Fibroblast of gingiva (primary cell): ENCODE data around the gene GRID1.

Source experiments
- DNase-seq: peaks from one replicate; pipeline ENCODE4 v3.0.0-alpha.2; 2011; ENCODE audit warnings: low read depth

Gene GRID1

GRCh38 chr10:86060386-86061277, 306.0 kb downstream of the GRID1 start:
- DNase-seq: no peak

DNA sequence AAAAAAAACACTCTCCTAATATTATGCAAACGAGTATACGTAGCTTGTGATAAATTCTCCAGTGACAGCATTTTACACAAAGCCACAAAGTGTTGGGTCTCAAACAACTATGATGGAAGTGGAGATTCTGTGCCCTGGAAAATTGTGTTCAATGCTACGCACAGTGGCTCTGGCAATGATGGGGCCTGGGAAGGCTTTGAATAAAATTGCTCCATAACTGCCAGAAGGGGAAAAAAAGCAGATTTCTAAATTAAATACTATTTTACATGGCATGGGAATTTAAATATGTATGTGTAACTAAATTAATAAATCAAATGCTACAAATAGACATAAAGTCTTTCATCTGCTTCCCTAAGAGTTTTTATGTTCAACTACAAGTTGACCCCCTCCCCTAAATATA, 306.7 kb downstream of the GRID1 start:
- no peak for DNase-seq

DNA sequence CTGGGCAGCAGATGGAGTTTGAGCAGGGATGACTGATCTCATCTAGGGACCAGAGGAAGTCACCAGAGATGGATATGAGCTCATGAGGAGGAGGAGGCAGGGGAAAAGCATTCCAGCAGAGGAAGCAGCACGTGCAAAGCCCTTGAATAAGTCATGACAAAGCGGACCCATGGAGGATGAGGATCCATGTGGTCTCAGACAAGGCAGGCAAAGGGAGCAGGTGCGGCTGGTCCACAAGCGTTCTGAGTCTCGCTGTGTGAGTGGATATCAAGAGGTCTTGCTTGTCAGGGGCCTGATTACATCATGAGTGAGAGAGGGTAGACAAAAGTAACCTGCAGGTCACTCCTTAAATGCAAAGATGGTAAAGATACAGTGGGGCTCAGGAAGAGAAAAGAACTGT, 307.6 kb downstream of the GRID1 start:
- no peak for DNase-seq

DNA sequence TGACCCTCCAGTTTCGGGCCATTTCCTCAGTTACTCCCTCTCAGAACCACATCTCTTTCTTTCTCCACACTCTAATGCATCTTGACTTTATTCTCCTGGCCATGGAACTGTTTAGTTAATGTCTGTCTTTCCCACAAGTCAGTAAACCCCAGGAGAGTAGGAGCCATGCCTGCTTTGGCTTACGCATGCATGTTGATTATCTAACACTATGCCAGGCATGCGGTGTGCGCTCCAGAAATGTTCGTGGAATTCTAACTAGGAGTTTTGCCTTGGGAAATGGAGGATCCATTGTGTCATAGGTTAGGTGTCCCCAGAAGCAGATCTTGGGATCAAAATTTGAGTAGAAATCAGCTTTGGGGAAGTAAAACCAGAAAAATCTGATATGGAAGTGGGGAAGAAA, 308.9 kb downstream of the GRID1 start:
- DNase-seq: no peak

GRCh38 chr10:86056672-86057071, 309.9 kb downstream of the GRID1 start:
- no peak for DNase-seq

- DNase-seq: no peak
Measured at GRCh38 chr10:86055928-86056327, 310.7 kb downstream of the GRID1 start.

- DNase-seq: no peak
Measured at GRCh38 chr10:86053675-86054074, 312.9 kb downstream of the GRID1 start.

DNA sequence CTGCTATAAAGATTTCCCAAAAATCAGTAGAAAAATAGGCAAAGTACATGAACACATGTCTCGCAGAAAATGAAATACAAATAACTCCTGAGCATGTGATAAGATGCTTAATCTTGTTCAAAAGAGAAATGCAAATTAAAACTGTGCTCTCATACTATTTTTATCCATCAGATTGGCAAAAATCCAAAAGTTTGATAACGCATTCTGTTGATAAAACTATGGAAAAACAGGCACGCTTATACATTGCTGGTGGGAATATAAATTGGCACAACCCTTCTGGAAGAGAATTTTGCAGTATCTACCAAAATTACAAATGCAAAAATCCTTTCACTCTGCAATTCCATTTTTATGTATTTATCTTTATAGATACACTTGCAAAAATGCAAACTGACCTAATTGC, 315.0 kb downstream of the GRID1 start:
- DNase-seq: no peak

DNA sequence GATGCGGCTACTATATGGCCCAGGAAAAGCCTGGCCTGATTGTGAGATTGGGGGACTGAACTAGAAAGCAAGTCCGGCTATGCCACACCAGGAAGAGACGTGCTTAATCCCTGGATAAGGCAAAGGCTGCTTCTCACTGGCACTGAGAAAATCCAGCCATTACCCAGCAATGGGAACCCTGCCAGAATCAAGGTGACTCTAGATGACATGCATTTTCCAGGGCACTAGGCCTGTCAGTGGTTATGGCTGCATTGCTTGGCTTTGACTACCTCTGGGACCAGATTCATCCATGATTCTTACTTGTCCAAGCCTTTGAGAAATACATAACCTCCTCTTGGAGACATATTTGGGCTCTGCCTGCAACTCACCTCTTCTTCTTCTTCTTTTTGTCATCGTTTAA, 317.2 kb downstream of the GRID1 start:
- DNase-seq: no peak

DNA sequence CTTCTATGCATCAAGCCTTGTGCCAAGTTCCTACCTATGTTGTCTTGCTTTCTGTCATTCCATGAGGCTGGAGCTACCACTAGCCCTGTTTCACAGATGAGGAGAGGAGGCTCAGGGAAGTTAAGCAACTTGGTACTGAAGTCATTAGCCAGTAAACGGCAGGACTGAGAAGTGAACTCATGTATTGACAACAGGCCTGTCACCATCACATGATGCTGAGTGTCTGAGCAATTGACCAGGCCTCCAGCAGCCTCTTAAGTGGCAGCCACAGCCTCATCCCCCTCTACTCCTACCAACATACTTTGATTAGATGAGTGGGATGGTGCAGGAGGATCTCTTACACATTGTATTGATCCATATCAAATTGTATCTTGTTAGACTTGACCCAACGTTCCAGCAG, 317.6 kb downstream of the GRID1 start:
- no peak for DNase-seq

- DNase-seq: no peak
Measured at GRCh38 chr10:86048571-86048970, 318.0 kb downstream of the GRID1 start.

GRCh38 chr10:86047588-86047987, 319.0 kb downstream of the GRID1 start:
- DNase-seq: no peak

DNA sequence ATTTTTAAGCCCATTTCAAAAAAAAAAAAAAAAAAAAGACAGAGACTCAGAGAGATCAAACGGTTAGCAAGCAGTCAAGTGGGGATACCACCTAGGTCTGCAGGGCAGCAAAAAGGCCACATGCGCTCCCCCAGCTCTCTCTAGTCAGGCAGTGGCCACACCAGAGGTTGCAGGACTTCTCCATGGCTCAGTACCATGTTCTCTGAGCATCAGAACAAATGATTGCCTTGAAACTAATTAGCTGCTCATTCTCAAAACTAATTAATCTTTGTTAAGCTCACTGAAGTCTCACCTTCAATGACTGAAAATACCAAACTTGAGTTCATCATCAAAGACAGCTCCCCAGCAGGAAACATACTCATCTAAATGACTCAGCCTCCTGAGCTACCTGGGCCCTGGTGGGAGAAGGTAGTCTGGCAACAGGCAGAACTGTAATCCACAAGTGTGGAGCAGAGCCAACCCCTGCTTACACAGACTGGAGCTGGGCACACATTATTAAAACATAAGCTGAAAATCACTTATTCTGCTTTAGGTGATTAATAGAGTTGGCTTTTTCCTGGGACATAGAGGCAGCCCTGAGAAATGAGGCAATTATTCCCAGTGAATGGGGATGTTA, 319.6 kb downstream of the GRID1 start:
- DNase-seq: no peak

- DNase-seq: no peak
Measured at GRCh38 chr10:86045896-86046295, 320.7 kb downstream of the GRID1 start.

DNA sequence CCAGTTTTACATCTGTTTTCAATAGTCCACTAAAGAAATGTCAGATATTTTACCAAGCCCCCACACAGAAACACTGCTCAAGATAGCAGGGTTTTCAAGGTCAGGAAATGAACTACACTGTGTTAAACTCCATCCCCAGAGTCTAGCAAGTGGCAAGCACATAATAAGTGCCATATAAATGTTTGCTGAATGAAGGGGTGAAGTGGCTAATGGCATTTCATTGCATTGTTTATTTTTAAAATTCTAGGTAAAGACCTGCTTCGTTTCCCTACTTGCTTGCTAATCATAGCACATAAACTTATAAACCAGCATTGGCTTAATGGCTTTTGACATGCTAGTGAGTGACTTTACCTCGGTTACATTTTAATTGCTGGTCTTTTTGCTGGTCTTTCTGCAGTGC, 322.6 kb downstream of the GRID1 start:
- DNase-seq: no peak

- no peak for DNase-seq
Measured at GRCh38 chr10:86043236-86043635, 323.4 kb downstream of the GRID1 start.

GRCh38 chr10:86042161-86042560, 324.4 kb downstream of the GRID1 start:
- DNase-seq: no peak

- DNase-seq: no peak
Measured at GRCh38 chr10:86041116-86041515, 325.5 kb downstream of the GRID1 start.

DNA sequence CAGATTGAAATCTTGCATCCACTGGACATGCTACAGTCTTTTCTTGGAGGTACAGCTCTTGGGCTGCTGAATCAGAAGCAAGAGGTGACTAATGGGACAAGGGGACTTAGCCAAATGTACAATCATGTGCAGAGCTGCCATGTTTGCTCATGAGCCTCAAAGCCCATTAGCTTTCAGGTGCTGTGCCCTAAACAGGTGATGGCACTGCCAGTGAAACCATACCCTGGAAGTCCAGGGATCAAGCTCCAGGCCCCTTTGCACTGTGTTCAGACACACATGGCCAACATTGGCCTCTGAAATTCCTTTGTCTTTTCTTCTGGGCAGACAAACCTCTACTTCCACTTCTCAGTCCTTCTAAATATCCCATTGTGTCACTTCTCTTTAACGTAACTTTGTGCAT, 328.2 kb downstream of the GRID1 start:
- no peak for DNase-seq

GRCh38 chr10:86037096-86037495, 329.5 kb downstream of the GRID1 start:
- no peak for DNase-seq

GRCh38 chr10:86036544-86036831, 330.1 kb downstream of the GRID1 start:
- DNase-seq: no peak

- no peak for DNase-seq
Measured at GRCh38 chr10:86035791-86036543, 330.6 kb downstream of the GRID1 start.

DNA sequence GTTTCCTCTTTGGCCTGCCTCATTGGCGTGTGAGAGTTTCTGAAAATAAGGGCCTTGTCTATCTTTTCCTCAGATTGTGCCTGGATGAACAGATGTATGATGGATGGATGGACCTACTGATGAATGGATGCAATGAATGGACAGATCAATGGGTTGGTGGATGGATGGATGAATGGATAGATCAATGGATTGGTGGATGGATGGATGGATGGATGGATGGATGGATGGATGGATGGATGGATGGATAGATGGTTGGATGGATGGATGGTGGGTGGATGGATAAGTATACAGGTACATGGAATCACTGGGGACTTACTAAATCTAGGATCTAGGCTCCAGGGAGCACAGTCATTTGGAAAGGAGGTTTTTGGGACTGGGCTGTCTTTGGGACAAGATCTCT, 331.9 kb downstream of the GRID1 start:
- no peak for DNase-seq
